Hepatocyte (in vitro differentiated cells): Measurements from ENCODE around the gene SLC6A7.

ENCODE experiments used
- EZH2 ChIP-seq: fragments of 200-600 bp; sonication (generic); IDR thresholded peaks from 2 replicates; pipeline ENCODE4 v1.6.1; 2016; ENCODE audit warnings: antibody characterized with exemption, mild to moderate bottlenecking, borderline replicate concordance
- TF ChIP-seq, protein P1 (sequence below): fragments of 200-600 bp; sonication (generic); IDR thresholded peaks from 2 replicates; pipeline ENCODE4 v1.5.1; 2016; ENCODE audit warnings: antibody characterized with exemption, mild to moderate bottlenecking; ENCODE audit not compliant: poor library complexity

- TF ChIP-seq, protein P1, sequence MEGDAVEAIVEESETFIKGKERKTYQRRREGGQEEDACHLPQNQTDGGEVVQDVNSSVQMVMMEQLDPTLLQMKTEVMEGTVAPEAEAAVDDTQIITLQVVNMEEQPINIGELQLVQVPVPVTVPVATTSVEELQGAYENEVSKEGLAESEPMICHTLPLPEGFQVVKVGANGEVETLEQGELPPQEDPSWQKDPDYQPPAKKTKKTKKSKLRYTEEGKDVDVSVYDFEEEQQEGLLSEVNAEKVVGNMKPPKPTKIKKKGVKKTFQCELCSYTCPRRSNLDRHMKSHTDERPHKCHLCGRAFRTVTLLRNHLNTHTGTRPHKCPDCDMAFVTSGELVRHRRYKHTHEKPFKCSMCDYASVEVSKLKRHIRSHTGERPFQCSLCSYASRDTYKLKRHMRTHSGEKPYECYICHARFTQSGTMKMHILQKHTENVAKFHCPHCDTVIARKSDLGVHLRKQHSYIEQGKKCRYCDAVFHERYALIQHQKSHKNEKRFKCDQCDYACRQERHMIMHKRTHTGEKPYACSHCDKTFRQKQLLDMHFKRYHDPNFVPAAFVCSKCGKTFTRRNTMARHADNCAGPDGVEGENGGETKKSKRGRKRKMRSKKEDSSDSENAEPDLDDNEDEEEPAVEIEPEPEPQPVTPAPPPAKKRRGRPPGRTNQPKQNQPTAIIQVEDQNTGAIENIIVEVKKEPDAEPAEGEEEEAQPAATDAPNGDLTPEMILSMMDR = no peak
- no peak for TF ChIP-seq EZH2
These were observed 40.2 kb upstream of the SLC6A7 start for GRCh38 chr5:150149618-150150017.
